Measurements from ENCODE around the gene CHRM5.

- TF ChIP-seq, protein P1, sequence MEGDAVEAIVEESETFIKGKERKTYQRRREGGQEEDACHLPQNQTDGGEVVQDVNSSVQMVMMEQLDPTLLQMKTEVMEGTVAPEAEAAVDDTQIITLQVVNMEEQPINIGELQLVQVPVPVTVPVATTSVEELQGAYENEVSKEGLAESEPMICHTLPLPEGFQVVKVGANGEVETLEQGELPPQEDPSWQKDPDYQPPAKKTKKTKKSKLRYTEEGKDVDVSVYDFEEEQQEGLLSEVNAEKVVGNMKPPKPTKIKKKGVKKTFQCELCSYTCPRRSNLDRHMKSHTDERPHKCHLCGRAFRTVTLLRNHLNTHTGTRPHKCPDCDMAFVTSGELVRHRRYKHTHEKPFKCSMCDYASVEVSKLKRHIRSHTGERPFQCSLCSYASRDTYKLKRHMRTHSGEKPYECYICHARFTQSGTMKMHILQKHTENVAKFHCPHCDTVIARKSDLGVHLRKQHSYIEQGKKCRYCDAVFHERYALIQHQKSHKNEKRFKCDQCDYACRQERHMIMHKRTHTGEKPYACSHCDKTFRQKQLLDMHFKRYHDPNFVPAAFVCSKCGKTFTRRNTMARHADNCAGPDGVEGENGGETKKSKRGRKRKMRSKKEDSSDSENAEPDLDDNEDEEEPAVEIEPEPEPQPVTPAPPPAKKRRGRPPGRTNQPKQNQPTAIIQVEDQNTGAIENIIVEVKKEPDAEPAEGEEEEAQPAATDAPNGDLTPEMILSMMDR (IDR thresholded peaks at IDR 0.05) = no peak
- TF ChIP-seq POLR2A (IDR thresholded peaks at IDR 0.05) (no peak), POLR2AphosphoS5 (IDR thresholded peaks at IDR 0.05) (no peak)
Measured at GRCh38 chr15:33955945-33956344, 12.4 kb upstream of the CHRM5 start.
